HEK293 (cell line): ENCODE results near the gene KIF5B.
"Not testable (repeated sequence)": the region's sequence is repeated elsewhere in the genome, so short reads cannot be mapped to it uniquely, and the experiment has no call there.

Source experiments
- SP2 ChIP-seq: fragments of 450-650 bp; formaldehyde crosslinking; IDR thresholded peaks from 2 replicates; pipeline ENCODE4 v1.5.1; 2016; ENCODE audit warnings: missing biosample characterization, missing genetic modification characterization
- ZBTB8A ChIP-seq: fragments of 450-650 bp; formaldehyde crosslinking; IDR thresholded peaks from 2 replicates; pipeline ENCODE4 v1.5.1; 2016; ENCODE audit warnings: missing biosample characterization, missing genetic modification characterization
- ZNF239 ChIP-seq: fragments of 450-650 bp; formaldehyde crosslinking; IDR thresholded peaks from 2 replicates; pipeline ENCODE4 v1.5.1; 2016; ENCODE audit warnings: missing biosample characterization, missing genetic modification characterization
- ZNF544 ChIP-seq: fragments of 450-650 bp; formaldehyde crosslinking; IDR thresholded peaks from 2 replicates; pipeline ENCODE4 v1.5.0; 2017; ENCODE audit warnings: missing biosample characterization, missing genetic modification characterization
- ZNF707 ChIP-seq: fragments of 450-650 bp; formaldehyde crosslinking; IDR thresholded peaks from 2 replicates; pipeline ENCODE4 v1.5.1; 2016; ENCODE audit warnings: missing biosample characterization, missing genetic modification characterization
- TF ChIP-seq, protein P1 (sequence below): fragments of 450-650 bp; formaldehyde crosslinking; optimal IDR thresholded peaks from 2 replicates; pipeline ENCODE3; 2016; ENCODE audit warnings: missing biosample characterization, mild to moderate bottlenecking, missing genetic modification characterization
- TF ChIP-seq, protein P2 (sequence below): fragments of 450-650 bp; formaldehyde crosslinking; IDR thresholded peaks from 2 replicates; pipeline ENCODE4 v1.5.1; 2016; ENCODE audit warnings: missing biosample characterization, missing genetic modification characterization

DNA sequence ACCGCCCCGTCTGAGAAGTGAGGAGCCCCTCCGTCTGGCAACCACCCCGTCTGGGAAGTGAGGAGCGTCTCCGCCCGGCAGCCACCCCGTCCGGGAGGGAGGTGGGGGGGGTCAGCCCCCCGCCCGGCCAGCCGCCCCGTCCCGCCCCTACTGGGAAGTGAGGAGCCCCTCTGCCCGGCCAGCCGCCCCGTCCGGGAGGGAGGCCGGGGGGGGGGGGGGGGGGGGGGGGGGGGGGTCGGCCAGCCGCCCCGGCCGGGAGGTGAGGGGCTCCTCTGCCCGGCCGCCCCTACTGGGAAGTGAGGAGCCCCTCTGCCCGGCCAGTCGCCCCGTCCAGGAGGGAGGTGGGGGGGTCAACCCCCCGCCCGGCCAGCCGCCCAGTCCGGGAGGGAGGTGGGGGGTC, 86.4 kb downstream of the KIF5B start:
- TF ChIP-seq ZNF239, ZNF544, SP2, ZNF707, ZBTB8A (tag by site-specific recombination): not testable (repeated sequence)
- TF ChIP-seq, protein P1, sequence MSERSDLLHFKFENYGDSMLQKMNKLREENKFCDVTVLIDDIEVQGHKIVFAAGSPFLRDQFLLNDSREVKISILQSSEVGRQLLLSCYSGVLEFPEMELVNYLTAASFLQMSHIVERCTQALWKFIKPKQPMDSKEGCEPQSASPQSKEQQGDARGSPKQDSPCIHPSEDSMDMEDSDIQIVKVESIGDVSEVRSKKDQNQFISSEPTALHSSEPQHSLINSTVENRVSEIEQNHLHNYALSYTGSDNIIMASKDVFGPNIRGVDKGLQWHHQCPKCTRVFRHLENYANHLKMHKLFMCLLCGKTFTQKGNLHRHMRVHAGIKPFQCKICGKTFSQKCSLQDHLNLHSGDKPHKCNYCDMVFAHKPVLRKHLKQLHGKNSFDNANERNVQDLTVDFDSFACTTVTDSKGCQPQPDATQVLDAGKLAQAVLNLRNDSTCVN (tag by site-specific recombination) = not testable (repeated sequence)
- TF ChIP-seq, protein P2, sequence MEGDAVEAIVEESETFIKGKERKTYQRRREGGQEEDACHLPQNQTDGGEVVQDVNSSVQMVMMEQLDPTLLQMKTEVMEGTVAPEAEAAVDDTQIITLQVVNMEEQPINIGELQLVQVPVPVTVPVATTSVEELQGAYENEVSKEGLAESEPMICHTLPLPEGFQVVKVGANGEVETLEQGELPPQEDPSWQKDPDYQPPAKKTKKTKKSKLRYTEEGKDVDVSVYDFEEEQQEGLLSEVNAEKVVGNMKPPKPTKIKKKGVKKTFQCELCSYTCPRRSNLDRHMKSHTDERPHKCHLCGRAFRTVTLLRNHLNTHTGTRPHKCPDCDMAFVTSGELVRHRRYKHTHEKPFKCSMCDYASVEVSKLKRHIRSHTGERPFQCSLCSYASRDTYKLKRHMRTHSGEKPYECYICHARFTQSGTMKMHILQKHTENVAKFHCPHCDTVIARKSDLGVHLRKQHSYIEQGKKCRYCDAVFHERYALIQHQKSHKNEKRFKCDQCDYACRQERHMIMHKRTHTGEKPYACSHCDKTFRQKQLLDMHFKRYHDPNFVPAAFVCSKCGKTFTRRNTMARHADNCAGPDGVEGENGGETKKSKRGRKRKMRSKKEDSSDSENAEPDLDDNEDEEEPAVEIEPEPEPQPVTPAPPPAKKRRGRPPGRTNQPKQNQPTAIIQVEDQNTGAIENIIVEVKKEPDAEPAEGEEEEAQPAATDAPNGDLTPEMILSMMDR (tag by site-specific recombination) = not testable (repeated sequence)
